H1 (cell line): ENCODE results near the gene CAMKK1. TPM values are rescaled to one million over a fixed set of nuclear protein-coding genes. Genes with fewer than 3 reads are reported as not detected.

Experiments used
- CTCF ChIA-PET: fragments of 300-600 bp; sonication (Branson Sonifier 250); formaldehyde crosslinking; loops from one replicate; lab custom pipeline; 2021; ENCODE audit not compliant: partially characterized antibody; lab: Charles Lee
- POLR2A ChIA-PET: fragments of 300-600 bp; sonication (Branson Sonifier 250); formaldehyde crosslinking; loops from one replicate; lab custom pipeline; 2021; ENCODE audit warnings: inconsistent platforms; ENCODE audit not compliant: partially characterized antibody; lab: Charles Lee
- DNase-seq, 2 experiments: peaks; one replicate each; pipeline versions ENCODE4 v3.0.0 to v3.0.0-alpha.2; 2010 to 2022; ENCODE audit warnings: low spot score in 2 of 2, low read depth in 1 of 2, mixed read lengths in 1 of 2
- FAIRE-seq: peaks from 2 replicates; lab custom pipeline; 2011; peaks lifted over from hg19 to GRCh38; lab: Jason Lieb, UNC
- H2AFZ ChIP-seq: 2 replicates; pipeline ENCODE4 v1.8.1; 2012; ENCODE audit warnings: low read length, inconsistent platforms
- H2AK5ac ChIP-seq: 2 replicates; pipeline ENCODE4 v1.6.1; 2013; ENCODE audit warnings: low read depth, low read length
- H2BK120ac ChIP-seq: replicated peaks from 2 replicates; pipeline ENCODE3; 2013; ENCODE audit warnings: low read depth, low read length, inconsistent platforms
- H2BK12ac ChIP-seq: 2 replicates; pipeline ENCODE4 v1.6.1; 2013; ENCODE audit warnings: low read depth, low read length
- H2BK15ac ChIP-seq: 2 replicates; pipeline ENCODE4 v1.6.1; 2013; ENCODE audit warnings: low read length
- H2BK20ac ChIP-seq: 2 replicates; pipeline ENCODE4 v1.6.1; 2013; ENCODE audit warnings: low read length
- H2BK5ac ChIP-seq: 2 replicates; pipeline ENCODE4 v1.6.1; 2013; ENCODE audit warnings: low read depth, low read length
- H3K14ac ChIP-seq: 2 replicates; pipeline ENCODE4 v1.6.1; 2013; ENCODE audit warnings: inconsistent platforms; ENCODE audit not compliant: insufficient read length
- H3K18ac ChIP-seq: 2 replicates; pipeline ENCODE4 v1.6.1; 2013; ENCODE audit warnings: low read length; ENCODE audit errors: extremely low read depth
- H3K23ac ChIP-seq: 2 replicates; pipeline ENCODE4 v1.6.1; 2013; ENCODE audit warnings: inconsistent platforms; ENCODE audit not compliant: insufficient read length
- H3K23me2 ChIP-seq: 2 replicates; pipeline ENCODE4 v1.6.1; 2013; ENCODE audit warnings: low read depth, low read length
- H3K27ac ChIP-seq: 2 replicates; pipeline ENCODE4 v1.6.1; 2011; ENCODE audit warnings: low read depth, low read length, inconsistent platforms
- H3K27me3 ChIP-seq, 4 experiments: replicated peaks in 1 of 4; 1 replicate in 1 of 4; 2 replicates in 3 of 4; pipeline versions ENCODE4 v1.6.1 to v1.8.1; 2011 to 2013; ENCODE audit warnings: low read length in 3 of 4, mild to moderate bottlenecking in 3 of 4, inconsistent platforms in 2 of 4, mixed read lengths in 2 of 4, moderate library complexity in 1 of 4; ENCODE audit not compliant: control insufficient read depth in 3 of 4, insufficient read depth in 3 of 4; ENCODE audit errors: extremely low read depth in 1 of 4
- H3K36me3 ChIP-seq, 4 experiments: 2 replicates each; pipeline versions ENCODE4 v1.6.1 to v1.8.1; 2011 to 2013; ENCODE audit warnings: mild to moderate bottlenecking in 4 of 4, low read length in 3 of 4, moderate library complexity in 2 of 4, control low read depth in 1 of 4, inconsistent platforms in 1 of 4; ENCODE audit not compliant: insufficient read depth in 4 of 4, control insufficient read depth in 2 of 4
- H3K4ac ChIP-seq: replicated peaks from 2 replicates; pipeline ENCODE3; 2013; ENCODE audit warnings: low read length, low read depth, mixed read lengths, inconsistent platforms; ENCODE audit not compliant: insufficient read length
- H3K4me1 ChIP-seq, 4 experiments: replicated peaks in 1 of 4; 1 replicate in 1 of 4; 2 replicates in 3 of 4; pipeline versions ENCODE4 v1.6.1 to v1.8.1; 2011 to 2013; ENCODE audit warnings: low read length in 3 of 4, inconsistent platforms in 2 of 4, mixed read lengths in 1 of 4; ENCODE audit not compliant: insufficient read depth in 4 of 4, control insufficient read depth in 3 of 4
- H3K4me2 ChIP-seq, 2 experiments: 2 replicates each; pipeline versions ENCODE4 v1.6.1 to v1.8.1; 2011 to 2013; ENCODE audit warnings: low read depth in 2 of 2, low read length in 2 of 2, control low read depth in 1 of 2, inconsistent platforms in 1 of 2, mild to moderate bottlenecking in 1 of 2; ENCODE audit not compliant: insufficient read depth in 1 of 2
- H3K4me3 ChIP-seq, 4 experiments: fragments of 200-600, 300-600 bp in 1 of 4; sonication (generic), shearing (Covaris generic), sonication (Bioruptor Twin) in 1 of 4; 2 replicates each; pipeline versions ENCODE4 v1.5.1 to v1.8.1; 2011 to 2016; ENCODE audit warnings: low read length in 4 of 4, low read depth in 3 of 4, control low read depth in 2 of 4, inconsistent platforms in 2 of 4, mild to moderate bottlenecking in 2 of 4, mixed read lengths in 1 of 4, moderate library complexity in 1 of 4; ENCODE audit not compliant: insufficient read depth in 2 of 4; ENCODE audit errors: extremely low read depth in 1 of 4
- H3K56ac ChIP-seq: replicated peaks from 2 replicates; pipeline ENCODE3; 2013; ENCODE audit warnings: low read depth, mild to moderate bottlenecking, mixed read lengths, low read length, inconsistent platforms; ENCODE audit not compliant: insufficient read length
- H3K79me1 ChIP-seq: 2 replicates; pipeline ENCODE4 v1.6.1; 2013; ENCODE audit warnings: low read depth, low read length, control low read depth
- H3K79me2 ChIP-seq, 2 experiments: 2 replicates each; pipeline versions ENCODE4 v1.6.1 to v1.8.1; 2012 to 2013; ENCODE audit warnings: low read length in 2 of 2, mild to moderate bottlenecking in 2 of 2, inconsistent platforms in 1 of 2; ENCODE audit not compliant: insufficient read depth in 2 of 2, control insufficient read depth in 1 of 2
- H3K9ac ChIP-seq, 4 experiments: replicated peaks in 1 of 4; 1 replicate in 1 of 4; 2 replicates in 3 of 4; pipeline versions ENCODE4 v1.6.1 to v1.8.1; 2011 to 2013; ENCODE audit warnings: low read depth in 3 of 4, low read length in 3 of 4, control low read depth in 2 of 4, mild to moderate bottlenecking in 2 of 4, moderate library complexity in 2 of 4, inconsistent platforms in 1 of 4; ENCODE audit errors: extremely low read depth in 1 of 4
- H3K9me3 ChIP-seq, 2 experiments: 2 replicates each; pipeline versions ENCODE4 v1.6.1 to v1.8.1; 2012 to 2013; ENCODE audit warnings: mild to moderate bottlenecking in 2 of 2, moderate library complexity in 2 of 2, control low read depth in 1 of 2, inconsistent platforms in 1 of 2, low read depth in 1 of 2, low read length in 1 of 2, mixed read lengths in 1 of 2; ENCODE audit not compliant: insufficient read depth in 2 of 2
- H4K20me1 ChIP-seq, 2 experiments: replicated peaks in 1 of 2; 2 replicates each; pipeline versions ENCODE3 to v1.8.1; 2011 to 2013; ENCODE audit warnings: inconsistent platforms in 2 of 2, low read length in 2 of 2, mild to moderate bottlenecking in 1 of 2; ENCODE audit not compliant: insufficient read depth in 2 of 2, control insufficient read depth in 1 of 2
- H4K5ac ChIP-seq: 2 replicates; pipeline ENCODE4 v1.6.1; 2013; ENCODE audit warnings: low read length, low read depth, mixed read lengths, inconsistent platforms; ENCODE audit not compliant: insufficient read length
- H4K8ac ChIP-seq: 2 replicates; pipeline ENCODE4 v1.8.0; 2013; ENCODE audit warnings: mild to moderate bottlenecking, moderate library complexity, low read length, inconsistent platforms; ENCODE audit not compliant: insufficient read depth; ENCODE audit errors: extremely low read depth
- H4K91ac ChIP-seq: replicated peaks from 2 replicates; pipeline ENCODE3; 2013; ENCODE audit warnings: low read length, mixed read lengths, inconsistent platforms; ENCODE audit not compliant: insufficient read length
- JUND ChIP-seq: IDR thresholded peaks from 2 replicates; pipeline ENCODE4 v1.6.1; 2011; ENCODE audit warnings: mild to moderate bottlenecking, improper control_type of control experiment, low read length
- NRF1 ChIP-seq: IDR thresholded peaks from 2 replicates; pipeline ENCODE4 v1.6.1; 2011; ENCODE audit warnings: mild to moderate bottlenecking, low read depth, low read length, improper control_type of control experiment
- PHF8 ChIP-seq: fragments of 200-600 bp; sonication (generic); conservative IDR thresholded peaks from 2 replicates; pipeline ENCODE4 v1.7.1; 2012; ENCODE audit warnings: low read depth, mild to moderate bottlenecking, inconsistent platforms, low read length, moderate library complexity
- POU5F1 ChIP-seq: IDR thresholded peaks from 2 replicates; pipeline ENCODE4 v1.6.1; 2011; ENCODE audit warnings: low read depth, mild to moderate bottlenecking, low read length, moderate library complexity
- WGBS, 2 experiments: shearing (Covaris generic) in 1 of 2; methylation state at CpG; one replicate each; pipeline versions ENCODE4 v1.1.6 to v1.1.7; 2013 to 2015; ENCODE audit warnings: low lambda C conversion rate in 2 of 2, mixed read lengths in 2 of 2, inconsistent platforms in 1 of 2, low coverage in 1 of 2, missing lambda C conversion rate in 1 of 2; ENCODE audit not compliant: insufficient replicate concordance in 2 of 2, insufficient coverage in 1 of 2, insufficient read length in 1 of 2; ENCODE audit errors: extremely low coverage in 1 of 2, missing lambda C conversion rate in 1 of 2; 5-methylcytosine and 5-hydroxymethylcytosine counted together
- polyA plus RNA-seq, 7 experiments: library from polyadenylated mRNA; depleted of rRNA in 3 of 7; stranded (reverse) in 5 of 7; unstranded in 2 of 7; fragments of >200 nt in 5 of 7; fragments of 200-250 nt in 2 of 7; gene quantifications; 1 replicate in 5 of 7; 2 replicates in 1 of 7; 4 replicates in 1 of 7; pipeline versions ENCODE4 v1.2.1 to v1.2.3, GENCODE V29; 2011 to 2013; ENCODE audit warnings: missing spikeins in 2 of 7, mixed read lengths in 2 of 7
- total RNA-seq: library from RNA; stranded (reverse); fragmentation: NEBNext Ultra II Directional; extraction: Animal tissue kit (Norgen Biotek cat#: 25700); gene quantifications from 2 replicates; pipeline ENCODE4 v1.2.1, GENCODE V29; 2021

The CAMKK1 gene
- total and polyA plus RNA-seq, 2 of the 8 experiments (the other 6 are each of a cell fraction or from before 2014, with no cell fraction given): 7.1 to 7.6 TPM

GRCh38 chr17:3923466-3924190 lies 30.8 kb upstream of the CAMKK1 start:
- 86% methylated on average over 18 of the region's 18 CpGs; no CpG with 5 or more reads in 1 of the 2 experiments for WGBS, 2 experiments

More at GRCh38 chr17:3923466-3924190, 30.8 kb upstream of the CAMKK1 start:
- TF ChIP-seq JUND: no peak
- TF ChIP-seq NRF1: no peak
- TF ChIP-seq PHF8: no peak
- no peak for TF ChIP-seq POU5F1
- TF ChIP-seq, all 59 proteins: peak for 0
- H3K27me3 ChIP-seq: no peaks in the 10 kb centered on the region
- no peak overlapping the region for H2AK5ac ChIP-seq
- H2AFZ ChIP-seq: no peak overlapping the region
- no peak overlapping the region for H3K4me3 ChIP-seq
- H4K8ac ChIP-seq: no peak overlapping the region
- no peak overlapping the region for H3K4me2 ChIP-seq
- H3K36me3 ChIP-seq: no peaks in the 10 kb centered on the region
- ChIA-PET POLR2A (interaction anchor here (1.4 kb wide), 2 partner anchors 24 to 83 kb away, joined by 4 to 5 read pairs; no protein-coding TSS in a partner anchor), CTCF (interaction anchor here (0.7 to 4.7 kb wide), 5 partner anchors 10 to 81 kb away, joined by 3 to 42 read pairs (median 10); no protein-coding TSS in a partner anchor)
- H3K79me2 ChIP-seq: no peaks in the 10 kb centered on the region
- no peaks in the 10 kb centered on the region for H3K79me1 ChIP-seq
- H3K4ac ChIP-seq: no peak overlapping the region
- H3K4me1 ChIP-seq: peaks cover 0 to 3% (median 0%) of the 10 kb centered on the region in 4 experiments; a peak in 3 of 7 replicates
- no peak overlapping the region for H2BK20ac ChIP-seq
- H2BK120ac ChIP-seq: no peak overlapping the region
- H3K14ac ChIP-seq: no peak overlapping the region
- H3K9ac ChIP-seq: no peak overlapping the region
- no peak overlapping the region for H3K27ac ChIP-seq
- FAIRE-seq (no peak), DNase-seq (no peak)
- no peak overlapping the region for H4K91ac ChIP-seq
- H2BK15ac ChIP-seq: no peak overlapping the region
- no peaks in the 10 kb centered on the region for H3K9me3 ChIP-seq
- H2BK12ac ChIP-seq: no peak overlapping the region
- no peaks in the 10 kb centered on the region for H4K20me1 ChIP-seq
- no peaks in the 10 kb centered on the region for H3K23me2 ChIP-seq
- H3K56ac ChIP-seq: no peak overlapping the region
- H3K18ac ChIP-seq: no peak overlapping the region
- no peak overlapping the region for H3K23ac ChIP-seq
- no peak overlapping the region for H4K5ac ChIP-seq
- no peak overlapping the region for H2BK5ac ChIP-seq
